HCT116 (cell line): ENCODE measurements around the gene C1orf21.

ENCODE experiments used
- CBX3 ChIP-seq: IDR thresholded peaks from 2 replicates; pipeline ENCODE4 v1.6.1; 2012; ENCODE audit warnings: low read depth
- EZH2 ChIP-seq: fragments of 200-600 bp; sonication (generic); IDR thresholded peaks from 2 replicates; pipeline ENCODE4 v1.6.1; 2017; ENCODE audit warnings: antibody characterized with exemption, mixed run types
- EZH2phosphoT487 ChIP-seq: fragments of 200-600 bp; IDR thresholded peaks from 2 replicates; pipeline ENCODE4 v1.6.1; 2018; ENCODE audit warnings: antibody characterized with exemption, borderline replicate concordance
- FOSL1 ChIP-seq: IDR thresholded peaks from 2 replicates; pipeline ENCODE4 v1.6.1; 2012; ENCODE audit warnings: low read depth
- TCF7L2 ChIP-seq: IDR thresholded peaks from 2 replicates; pipeline ENCODE4 v1.7.0; 2011; ENCODE audit warnings: borderline replicate concordance, inconsistent platforms; ENCODE audit not compliant: insufficient read depth, insufficient read length; ENCODE audit errors: extremely low read depth
- ZNF274 ChIP-seq: fragments of 200-500 bp; sonication (Bioruptor generic); IDR thresholded peaks from 2 replicates; pipeline ENCODE4 v1.6.1; 2014; ENCODE audit warnings: mild to moderate bottlenecking, low read depth, low read length, inconsistent platforms
- TF ChIP-seq, protein P1 (sequence below), 3 experiments: fragments of 200-600 bp in 1 of 3; sonication (generic) in 1 of 3; IDR thresholded peaks in 2 of 3; conservative IDR thresholded peaks in 1 of 3; 2 replicates each; pipeline ENCODE4 v1.5.1; 2012 to 2017; ENCODE audit warnings: low read depth in 2 of 3, low read length in 2 of 3, antibody characterized with exemption in 1 of 3, borderline replicate concordance in 1 of 3, control low read depth in 1 of 3, mild to moderate bottlenecking in 1 of 3, mixed read lengths in 1 of 3, mixed run types in 1 of 3, moderate library complexity in 1 of 3; ENCODE audit not compliant: insufficient read depth in 1 of 3

DNA sequence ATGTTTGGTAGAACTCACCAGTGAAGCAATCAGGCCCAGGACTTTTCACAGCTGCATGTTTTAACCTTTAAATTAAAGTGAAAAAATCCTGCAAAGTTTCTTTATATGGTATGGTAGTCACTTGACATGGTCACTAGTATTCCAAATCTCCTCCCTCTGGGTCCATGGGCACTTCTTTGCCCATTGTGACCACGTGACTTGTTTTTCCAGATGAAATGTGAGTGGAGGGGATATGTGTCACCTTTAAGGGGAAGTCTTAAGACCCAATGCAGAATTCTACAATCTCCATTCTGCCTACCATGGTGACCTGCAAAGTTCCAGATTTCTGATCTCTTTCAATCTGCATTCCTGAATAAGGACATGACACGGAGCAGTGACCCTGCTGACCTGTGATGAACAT is 152.8 kb downstream of the C1orf21 start:
- no peak for TF ChIP-seq FOSL1
- TF ChIP-seq, protein P1, sequence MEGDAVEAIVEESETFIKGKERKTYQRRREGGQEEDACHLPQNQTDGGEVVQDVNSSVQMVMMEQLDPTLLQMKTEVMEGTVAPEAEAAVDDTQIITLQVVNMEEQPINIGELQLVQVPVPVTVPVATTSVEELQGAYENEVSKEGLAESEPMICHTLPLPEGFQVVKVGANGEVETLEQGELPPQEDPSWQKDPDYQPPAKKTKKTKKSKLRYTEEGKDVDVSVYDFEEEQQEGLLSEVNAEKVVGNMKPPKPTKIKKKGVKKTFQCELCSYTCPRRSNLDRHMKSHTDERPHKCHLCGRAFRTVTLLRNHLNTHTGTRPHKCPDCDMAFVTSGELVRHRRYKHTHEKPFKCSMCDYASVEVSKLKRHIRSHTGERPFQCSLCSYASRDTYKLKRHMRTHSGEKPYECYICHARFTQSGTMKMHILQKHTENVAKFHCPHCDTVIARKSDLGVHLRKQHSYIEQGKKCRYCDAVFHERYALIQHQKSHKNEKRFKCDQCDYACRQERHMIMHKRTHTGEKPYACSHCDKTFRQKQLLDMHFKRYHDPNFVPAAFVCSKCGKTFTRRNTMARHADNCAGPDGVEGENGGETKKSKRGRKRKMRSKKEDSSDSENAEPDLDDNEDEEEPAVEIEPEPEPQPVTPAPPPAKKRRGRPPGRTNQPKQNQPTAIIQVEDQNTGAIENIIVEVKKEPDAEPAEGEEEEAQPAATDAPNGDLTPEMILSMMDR (IDR thresholded peaks at IDR 0.05 in 2 of 3, conservative IDR thresholded peaks at IDR 0.05 in 1 of 3; ENCODE audit: borderline replicate concordance in 1 of 3, insufficient read depth in 1 of 3, low read depth in 2 of 3, low read length in 2 of 3) = no peak
- TF ChIP-seq ZNF274 = no peak
- TF ChIP-seq EZH2phosphoT487 = no peak
- TF ChIP-seq TCF7L2 = no peak
- no peak for TF ChIP-seq EZH2
- no peak for TF ChIP-seq CBX3
